HG02973 (cell line): ENCODE measurements around the gene VCAN.

Source experiments
- ATAC-seq: cut with Tn5 transposase; IDR thresholded peaks from one replicate; pipeline ENCODE4 v1.9.1; 2021; ENCODE audit warnings: moderate library complexity; ENCODE audit not compliant: unreplicated experiment

VCAN gene

DNA sequence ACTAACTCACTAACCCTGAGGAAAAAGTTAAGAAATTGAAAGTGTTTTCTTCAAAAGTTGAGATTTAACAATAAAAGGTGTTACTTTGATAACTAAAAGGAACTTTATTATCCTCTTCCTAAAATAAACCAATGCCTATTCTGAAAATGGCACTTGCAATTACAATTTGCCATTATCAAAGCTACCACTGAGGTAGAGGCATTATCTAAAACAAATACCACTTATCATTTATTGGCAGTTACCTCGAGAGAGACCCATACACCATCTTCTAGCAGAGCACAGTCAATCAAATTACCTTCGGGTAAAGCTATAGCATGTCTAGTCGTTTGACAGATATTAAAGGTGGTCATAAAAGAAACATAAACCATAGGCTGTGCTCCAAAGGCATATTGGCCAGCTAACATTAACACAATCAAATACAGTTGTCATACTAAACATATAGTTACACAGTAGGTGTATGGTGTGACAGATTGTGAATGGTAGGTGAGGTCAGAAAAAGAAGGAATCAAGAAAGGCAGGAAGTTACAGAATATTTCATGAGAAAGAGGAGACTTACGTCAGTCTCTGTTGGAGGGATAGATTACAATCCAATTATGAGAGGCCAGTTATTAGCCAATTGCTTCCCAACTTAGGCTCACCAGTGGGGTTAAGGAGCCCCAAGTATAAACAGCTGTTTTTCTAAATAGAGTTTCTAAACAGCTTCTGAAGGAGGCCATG lies 56.3 kb downstream of the VCAN start:
- ATAC-seq: no peak

DNA sequence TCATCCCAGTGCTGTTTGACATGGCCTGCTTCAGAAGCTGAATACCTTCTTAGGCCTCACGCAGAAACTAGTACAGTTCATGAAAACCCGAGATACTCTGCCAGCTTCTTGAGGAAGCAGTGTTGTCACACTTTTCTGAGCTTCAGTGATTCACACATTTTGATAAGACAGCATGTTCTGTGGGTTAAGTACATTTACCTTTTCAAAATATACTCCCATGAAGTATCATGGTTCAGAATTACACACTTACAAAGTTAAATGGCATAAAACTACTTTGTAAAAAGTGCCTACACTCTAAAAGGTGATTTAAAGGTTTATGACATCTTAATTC lies 56.9 kb downstream of the VCAN start:
- no peak for ATAC-seq

DNA sequence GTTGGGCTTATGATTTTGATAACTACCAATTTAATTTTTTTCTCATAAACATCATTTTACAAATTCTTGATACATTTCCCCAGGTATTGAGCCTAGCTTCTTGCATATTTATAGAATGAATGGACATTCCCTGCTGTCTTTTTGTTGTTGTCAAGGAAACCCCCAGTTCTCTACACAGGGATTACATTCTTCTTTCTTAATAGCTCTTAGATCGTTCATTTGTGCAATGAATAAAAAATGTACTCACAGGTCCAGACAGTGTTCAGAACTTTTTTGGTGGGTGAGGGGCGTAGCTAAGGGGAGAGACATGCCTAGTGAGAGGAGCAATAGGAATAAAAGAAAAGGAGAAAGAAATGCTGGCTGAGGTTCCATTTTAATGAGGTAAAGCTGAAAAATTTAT lies 58.6 kb downstream of the VCAN start:
- ATAC-seq: no peak

DNA sequence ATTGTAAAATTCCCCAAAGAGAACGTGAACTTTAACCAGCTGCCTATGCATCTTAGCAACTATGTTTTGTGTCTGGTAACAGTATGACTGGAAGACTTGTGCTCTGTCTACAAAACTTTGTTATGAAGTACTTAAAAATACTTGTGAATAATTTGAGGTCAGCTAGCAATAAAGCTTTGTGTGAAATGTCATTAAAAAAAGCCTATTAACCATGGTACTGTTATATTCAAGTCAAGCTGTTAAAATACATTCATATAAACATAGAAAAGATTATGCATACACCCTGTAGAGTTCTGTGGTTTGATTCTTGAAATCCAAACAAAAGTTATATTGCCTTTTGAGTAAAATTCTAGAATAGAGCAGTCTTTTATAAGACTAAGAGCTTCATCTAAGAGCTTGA lies 60.1 kb downstream of the VCAN start:
- ATAC-seq: no peak

DNA sequence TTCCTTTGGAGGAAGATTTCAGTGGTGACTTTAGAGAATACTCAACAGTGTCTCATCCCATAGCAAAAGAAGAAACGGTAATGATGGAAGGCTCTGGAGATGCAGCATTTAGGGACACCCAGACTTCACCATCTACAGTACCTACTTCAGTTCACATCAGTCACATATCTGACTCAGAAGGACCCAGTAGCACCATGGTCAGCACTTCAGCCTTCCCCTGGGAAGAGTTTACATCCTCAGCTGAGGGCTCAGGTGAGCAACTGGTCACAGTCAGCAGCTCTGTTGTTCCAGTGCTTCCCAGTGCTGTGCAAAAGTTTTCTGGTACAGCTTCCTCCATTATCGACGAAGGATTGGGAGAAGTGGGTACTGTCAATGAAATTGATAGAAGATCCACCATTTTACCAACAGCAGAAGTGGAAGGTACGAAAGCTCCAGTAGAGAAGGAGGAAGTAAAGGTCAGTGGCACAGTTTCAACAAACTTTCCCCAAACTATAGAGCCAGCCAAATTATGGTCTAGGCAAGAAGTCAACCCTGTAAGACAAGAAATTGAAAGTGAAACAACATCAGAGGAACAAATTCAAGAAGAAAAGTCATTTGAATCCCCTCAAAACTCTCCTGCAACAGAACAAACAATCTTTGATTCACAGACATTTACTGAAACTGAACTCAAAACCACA lies 67.4 kb downstream of the VCAN start:
- peak; percentile 85 for ATAC-seq

DNA sequence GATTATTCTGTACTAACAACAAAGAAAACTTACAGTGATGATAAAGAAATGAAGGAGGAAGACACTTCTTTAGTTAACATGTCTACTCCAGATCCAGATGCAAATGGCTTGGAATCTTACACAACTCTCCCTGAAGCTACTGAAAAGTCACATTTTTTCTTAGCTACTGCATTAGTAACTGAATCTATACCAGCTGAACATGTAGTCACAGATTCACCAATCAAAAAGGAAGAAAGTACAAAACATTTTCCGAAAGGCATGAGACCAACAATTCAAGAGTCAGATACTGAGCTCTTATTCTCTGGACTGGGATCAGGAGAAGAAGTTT lies 67.9 kb downstream of the VCAN start:
- ATAC-seq: no peak

DNA sequence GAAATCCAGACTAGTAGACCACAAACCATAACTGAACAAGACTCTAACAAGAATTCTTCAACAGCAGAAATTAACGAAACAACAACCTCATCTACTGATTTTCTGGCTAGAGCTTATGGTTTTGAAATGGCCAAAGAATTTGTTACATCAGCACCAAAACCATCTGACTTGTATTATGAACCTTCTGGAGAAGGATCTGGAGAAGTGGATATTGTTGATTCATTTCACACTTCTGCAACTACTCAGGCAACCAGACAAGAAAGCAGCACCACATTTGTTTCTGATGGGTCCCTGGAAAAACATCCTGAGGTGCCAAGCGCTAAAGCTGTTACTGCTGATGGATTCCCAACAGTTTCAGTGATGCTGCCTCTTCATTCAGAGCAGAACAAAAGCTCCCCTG lies 68.6 kb downstream of the VCAN start:
- ATAC-seq: no peak

DNA sequence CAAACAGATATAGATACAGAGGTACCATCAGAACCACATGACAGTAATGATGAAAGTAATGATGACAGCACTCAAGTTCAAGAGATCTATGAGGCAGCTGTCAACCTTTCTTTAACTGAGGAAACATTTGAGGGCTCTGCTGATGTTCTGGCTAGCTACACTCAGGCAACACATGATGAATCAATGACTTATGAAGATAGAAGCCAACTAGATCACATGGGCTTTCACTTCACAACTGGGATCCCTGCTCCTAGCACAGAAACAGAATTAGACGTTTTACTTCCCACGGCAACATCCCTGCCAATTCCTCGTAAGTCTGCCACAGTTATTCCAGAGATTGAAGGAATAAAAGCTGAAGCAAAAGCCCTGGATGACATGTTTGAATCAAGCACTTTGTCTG lies 69.2 kb downstream of the VCAN start:
- no peak for ATAC-seq

DNA sequence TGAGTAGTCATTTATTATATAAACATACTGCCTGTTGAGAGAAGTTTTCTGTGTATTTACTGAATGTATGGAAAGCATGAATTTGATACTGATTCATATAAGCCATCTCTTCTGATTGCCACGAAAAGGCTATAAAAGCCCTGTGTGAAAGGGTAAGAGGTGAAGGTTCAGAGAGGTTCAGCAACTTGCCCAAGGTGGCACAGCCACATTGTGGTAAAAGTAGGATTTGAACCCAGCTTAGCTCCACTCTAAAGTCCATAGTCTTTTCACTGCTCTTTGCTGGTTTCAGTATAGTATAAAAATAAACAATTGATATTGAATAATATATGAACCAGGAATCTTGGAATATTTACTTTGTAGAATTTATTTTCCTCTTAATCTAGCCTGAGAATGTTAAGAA lies 71.3 kb downstream of the VCAN start:
- no peak for ATAC-seq

DNA sequence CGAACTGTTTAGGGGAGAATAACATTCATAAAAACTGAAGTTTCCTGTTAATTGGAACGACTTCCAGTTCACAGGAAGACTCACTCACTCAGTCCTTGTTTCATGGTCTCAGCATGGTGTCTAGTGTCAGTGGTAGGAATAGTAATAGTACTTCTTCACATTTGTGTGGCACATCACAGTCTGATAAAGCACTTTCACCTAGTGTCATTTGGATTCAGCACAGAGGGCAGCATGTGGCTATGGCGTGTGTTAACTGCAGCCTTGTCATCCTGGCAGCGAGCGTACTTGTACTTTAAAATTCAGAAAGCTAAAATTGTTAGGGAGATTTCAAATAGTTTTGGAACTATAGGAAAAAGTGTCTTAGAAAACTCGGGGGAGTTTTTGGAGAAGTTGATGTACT lies 72.4 kb downstream of the VCAN start:
- no peak for ATAC-seq

DNA sequence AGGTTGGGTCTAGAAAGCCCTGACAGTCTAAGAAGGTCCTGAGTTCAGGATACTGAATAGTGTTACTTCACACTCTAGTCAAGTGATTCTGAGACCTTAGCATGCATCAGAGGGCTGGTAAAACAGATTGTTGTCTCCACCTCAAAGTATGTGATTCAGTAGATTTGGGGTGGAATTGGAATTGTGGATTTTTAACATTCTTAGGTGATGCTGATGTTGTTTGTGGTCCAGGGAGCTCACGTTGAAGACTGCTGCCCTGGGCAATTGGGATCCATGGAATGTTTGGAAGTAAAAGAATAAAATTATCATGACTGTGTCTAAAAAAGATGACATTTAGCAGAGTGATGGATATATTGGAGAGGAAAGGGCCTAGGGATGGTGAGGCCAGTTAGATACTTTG lies 75.6 kb downstream of the VCAN start:
- ATAC-seq: no peak

DNA sequence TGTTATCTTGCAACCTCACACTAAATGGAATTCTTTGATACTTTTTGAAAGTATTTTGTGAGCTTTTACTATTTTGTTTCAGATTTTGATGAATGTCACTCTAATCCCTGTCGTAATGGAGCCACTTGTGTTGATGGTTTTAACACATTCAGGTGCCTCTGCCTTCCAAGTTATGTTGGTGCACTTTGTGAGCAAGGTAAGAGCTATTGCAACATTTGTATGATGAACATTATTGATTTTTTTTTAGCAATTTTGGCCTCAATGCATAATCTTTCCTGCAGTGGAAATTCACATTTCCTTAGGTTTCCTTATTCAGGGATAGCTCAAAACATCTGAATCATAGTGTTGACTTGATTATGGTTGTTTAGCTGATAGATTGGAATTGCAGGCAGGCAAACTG lies 76.3 kb downstream of the VCAN start:
- ATAC-seq: no peak

DNA sequence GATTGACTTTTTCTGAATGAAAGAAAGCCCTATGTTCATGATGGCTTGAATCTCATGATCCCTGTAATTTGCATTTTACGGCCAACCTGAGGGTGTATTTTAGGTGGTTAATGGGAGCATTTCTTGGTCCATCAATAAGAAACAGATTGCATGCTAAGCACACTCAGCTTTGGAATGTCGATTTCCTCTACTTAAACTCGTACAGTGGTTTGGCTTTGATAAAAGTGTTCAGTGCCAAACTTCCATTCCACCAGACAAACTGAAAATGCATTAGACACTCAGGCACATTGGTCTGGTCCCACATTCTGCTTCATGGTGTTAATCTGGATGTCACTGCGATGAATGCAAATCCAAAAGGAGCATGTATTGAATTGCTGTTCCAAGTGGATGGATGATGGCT lies 77.0 kb downstream of the VCAN start:
- no peak for ATAC-seq

DNA sequence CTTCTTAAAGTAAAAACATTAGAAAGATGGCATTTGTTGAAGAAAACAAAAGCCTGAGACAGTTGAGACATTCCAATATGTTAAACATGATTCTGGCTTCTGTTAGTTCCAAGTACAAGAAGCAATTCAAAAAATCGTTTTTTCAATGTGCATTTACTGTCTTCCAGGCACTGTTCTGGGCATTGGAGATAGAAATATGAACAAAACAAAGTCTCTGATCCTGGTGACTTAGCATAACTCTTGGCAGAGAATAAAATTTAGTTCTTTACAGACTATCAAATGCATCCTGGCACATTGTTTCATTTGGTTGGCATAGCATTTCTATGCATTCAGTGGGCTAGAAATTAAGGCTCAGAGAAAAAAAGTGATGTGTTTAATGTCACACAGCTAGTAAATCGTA lies 77.5 kb downstream of the VCAN start:
- ATAC-seq: no peak

DNA sequence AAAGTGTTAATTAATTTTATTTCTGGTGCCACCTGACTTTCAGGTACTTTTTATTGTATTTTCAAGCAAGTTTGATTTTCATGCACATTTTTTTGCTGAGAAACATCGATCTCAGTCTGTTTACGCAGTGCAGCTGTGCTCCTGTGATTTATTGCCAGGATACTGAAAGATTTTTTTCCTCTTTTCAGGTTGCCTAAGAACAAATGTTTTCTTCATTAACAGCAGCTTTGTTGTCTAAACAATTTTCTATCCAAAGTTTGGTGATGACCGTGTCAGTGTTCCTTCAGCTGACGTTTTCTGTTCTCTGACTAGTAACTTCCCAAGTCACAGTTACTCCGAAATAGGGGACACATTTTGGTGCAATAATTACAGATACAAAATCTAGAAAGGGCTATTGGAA lies 78.1 kb downstream of the VCAN start:
- ATAC-seq: no peak

DNA sequence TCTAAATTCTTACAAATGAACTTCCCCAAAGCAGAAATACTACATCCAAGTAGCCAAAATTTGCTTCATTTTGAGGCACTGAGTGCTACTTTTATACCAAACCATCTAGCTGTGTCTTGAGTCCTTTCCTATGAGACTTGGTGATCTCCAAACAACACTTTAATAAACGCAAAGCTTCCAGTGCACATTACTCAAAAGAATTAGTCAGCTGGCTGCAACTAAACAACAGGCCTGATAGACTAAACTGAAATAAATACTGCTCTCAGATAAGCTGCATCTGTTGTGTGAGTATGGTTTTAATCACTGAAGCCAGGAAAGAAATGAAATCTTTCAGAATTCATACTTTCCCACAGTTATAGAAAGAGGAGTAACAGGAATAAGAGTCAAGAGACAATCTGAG lies 80.3 kb downstream of the VCAN start:
- no peak for ATAC-seq

DNA sequence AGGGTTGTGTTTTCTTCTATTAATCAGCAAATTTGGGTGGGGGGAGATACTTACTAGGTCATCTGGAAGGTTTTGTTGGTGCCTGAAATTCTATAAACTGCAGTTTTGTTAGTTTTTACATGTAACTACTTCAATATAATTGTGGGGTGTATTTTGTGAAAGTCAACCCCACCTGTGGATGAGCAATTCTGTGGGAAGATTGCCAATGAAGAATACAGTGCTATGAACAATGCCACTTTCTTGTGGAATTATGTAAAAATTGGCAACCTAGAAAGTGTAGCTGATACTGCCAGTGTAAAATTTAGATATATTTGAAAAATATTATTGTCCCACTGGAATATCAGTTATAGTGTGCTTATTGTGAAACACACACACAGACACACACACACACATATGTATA lies 80.7 kb downstream of the VCAN start:
- no peak for ATAC-seq

DNA sequence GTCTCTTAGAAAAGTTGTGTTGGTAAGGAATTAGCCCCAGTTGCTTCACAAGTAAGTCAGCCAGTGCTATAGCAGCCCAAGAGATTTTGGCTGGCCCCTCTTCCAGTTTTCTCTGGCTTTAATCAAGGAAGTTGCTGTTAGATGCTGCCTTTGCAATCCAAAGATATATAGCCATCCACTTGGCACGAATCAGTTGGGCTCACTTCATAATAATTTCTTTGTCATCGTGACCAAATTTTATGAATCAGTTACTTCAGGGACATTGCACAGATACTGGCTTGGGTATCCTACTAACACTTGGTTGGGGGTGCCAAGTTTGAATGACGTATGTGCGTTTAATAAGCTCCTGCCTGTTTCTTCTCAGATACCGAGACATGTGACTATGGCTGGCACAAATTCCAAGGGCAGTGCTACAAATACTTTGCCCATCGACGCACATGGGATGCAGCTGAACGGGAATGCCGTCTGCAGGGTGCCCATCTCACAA lies 81.5 kb downstream of the VCAN start:
- ATAC-seq: no peak

DNA sequence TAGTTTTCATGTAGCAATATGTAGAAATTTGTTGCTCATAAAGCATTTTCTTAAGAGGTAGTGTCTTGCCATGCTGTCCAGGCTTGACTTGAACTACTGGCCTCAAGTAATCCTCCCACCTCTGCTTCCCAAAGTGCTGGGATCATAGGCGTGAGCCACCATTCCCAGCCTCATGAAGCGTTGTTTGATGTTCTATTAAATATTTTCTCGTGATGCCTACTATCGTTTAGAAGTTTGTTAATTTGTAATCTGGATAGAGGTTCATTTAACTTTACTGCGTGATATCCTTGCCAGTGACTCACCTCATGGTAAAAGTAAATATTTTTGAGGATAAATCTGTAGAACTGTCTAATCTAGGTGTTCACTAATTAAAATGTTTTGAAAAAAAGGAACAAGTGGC lies 82.6 kb downstream of the VCAN start:
- no peak for ATAC-seq

DNA sequence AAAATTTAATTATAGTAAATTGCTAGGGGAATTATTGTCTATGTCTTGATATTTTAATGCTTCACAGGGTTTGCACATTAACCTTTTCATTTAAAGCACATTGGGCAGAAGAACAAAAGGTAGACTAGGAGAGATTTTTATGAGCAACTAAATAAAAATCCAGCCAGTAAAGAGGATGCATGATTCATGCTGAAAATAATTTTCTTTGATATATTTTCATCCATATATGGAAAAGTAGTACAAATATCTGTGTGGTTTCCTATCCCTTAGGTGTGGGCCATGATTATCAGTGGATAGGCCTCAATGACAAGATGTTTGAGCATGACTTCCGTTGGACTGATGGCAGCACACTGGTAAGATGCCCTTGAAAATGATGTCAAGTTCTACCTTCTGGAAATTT lies 83.1 kb downstream of the VCAN start:
- no peak for ATAC-seq

DNA sequence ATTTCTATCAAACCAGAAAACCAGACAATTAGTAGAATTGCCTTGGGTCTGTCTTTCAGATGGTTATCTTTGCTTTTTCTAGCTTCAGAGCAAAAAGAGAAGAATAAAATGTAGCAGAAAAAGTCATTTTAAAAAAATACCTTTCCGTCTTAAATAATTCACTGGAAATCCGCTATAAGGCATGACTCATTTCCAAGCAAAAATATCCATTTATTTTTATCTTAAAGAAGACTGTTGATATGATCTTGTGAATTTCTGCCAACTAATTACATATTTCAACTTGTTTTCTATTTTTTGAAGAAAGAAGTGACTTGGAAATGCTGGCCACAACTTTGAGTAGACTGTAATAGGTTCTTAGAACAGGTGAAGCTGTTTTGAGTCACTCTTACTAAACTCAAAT lies 83.7 kb downstream of the VCAN start:
- ATAC-seq: no peak

DNA sequence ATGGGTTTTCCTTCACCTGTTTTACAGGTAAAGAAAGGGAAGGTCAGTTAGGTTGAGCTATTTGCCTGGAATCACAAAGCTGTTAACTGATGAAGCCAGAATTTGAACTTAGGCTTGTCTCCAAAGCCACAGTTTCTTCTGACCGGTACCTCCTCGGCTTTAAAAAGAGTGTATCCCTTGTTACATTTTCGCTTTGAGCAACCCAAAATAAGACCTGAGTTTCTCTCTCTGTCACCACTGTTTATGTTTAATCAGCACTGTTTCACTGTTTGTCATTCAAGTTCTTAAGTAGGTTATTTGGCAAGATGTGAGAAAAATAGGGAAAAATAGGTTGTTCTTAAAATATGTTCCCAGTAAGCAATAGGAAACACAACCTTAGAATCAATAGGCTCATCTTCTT lies 84.6 kb downstream of the VCAN start:
- no peak for ATAC-seq

DNA sequence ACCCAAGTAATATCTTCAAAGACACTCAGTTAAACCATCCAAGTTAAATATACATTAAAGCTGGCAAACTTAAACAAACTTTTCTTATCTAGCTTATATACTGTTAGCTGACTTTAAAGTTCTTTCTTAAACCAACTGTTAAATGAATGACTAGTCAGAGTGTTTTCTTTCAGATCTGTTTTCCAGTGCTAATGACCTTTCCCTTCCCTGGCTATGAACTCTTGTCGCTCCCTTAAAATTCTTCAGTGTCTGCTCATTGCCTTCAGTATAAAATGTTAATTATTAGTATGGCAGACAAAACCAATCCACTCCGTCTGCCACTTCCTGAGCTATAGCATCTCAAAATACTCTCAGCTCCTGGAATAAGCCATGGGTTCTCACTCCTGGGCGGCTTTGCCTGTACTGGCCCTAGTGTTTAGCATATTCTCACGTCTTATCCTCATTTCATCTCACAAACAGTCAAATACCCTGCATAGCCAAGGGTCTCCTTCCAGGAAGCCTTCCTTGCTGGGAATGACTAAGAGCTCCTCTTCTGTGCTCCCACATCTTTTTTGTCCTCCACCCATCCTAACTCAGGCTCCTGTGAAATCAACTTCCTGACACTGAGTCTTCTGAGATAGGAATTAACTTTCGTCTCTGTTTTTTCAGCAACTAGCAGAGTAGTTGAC lies 87.7 kb downstream of the VCAN start:
- no peak for ATAC-seq
